Left renal cortex interstitium (tissue), 4 donors: ENCODE results near the gene TRIM25. TPM values are rescaled to one million over a fixed set of nuclear protein-coding genes. Genes with fewer than 3 reads are reported as not detected.
A peak's percentile ranks its signal among the peaks of the same experiment; 100 is the strongest.

Experiments
- DNase-seq, 4 donors: peaks; one replicate each; pipeline ENCODE4 v3.0.0-alpha.2; 2013; ENCODE audit warnings: low read depth in 4 of 4, low spot score in 2 of 4, missing footprints in 1 of 4
- polyA plus RNA-seq, 4 donors: library from polyadenylated mRNA; unstranded; fragments of 120-200 nt; gene quantifications; one replicate each; pipeline ENCODE4 v1.2.1, GENCODE V29; 2013; ENCODE audit not compliant: insufficient read length in 4 of 4

The TRIM25 gene
- polyA plus RNA-seq, 4 donors, result 26.1 to 34.0 (median 30.1) TPM

DNA sequence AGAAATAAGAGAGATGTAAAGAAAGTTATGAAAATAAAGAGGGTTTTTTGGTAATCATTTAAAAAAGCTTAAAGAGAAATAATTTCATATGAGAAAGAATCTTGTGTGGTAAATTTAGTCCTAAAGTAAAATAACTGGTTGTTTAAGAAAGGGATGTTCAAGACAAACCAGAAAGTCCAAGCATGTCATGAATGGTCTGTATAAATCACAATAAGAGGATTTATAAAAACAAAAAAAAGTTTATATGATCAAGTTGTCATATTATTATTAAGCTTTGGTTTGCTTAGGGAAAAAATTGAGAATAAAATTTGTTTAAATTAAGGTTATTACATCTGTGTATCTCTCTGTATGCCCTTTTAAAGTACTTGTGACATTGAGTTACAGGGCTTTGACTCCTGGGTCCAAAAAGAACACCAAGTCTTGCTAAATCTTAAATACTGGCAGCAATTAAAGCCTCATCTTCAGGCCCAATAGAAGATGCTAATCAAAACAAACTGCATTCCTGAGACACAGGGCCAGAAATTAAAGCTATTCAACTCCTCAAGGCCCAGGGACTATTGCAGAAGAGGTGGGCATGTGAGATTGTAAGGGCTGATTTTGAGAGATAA lies 15.6 kb upstream of the TRIM25 start:
- DNase-seq, result no peak

DNA sequence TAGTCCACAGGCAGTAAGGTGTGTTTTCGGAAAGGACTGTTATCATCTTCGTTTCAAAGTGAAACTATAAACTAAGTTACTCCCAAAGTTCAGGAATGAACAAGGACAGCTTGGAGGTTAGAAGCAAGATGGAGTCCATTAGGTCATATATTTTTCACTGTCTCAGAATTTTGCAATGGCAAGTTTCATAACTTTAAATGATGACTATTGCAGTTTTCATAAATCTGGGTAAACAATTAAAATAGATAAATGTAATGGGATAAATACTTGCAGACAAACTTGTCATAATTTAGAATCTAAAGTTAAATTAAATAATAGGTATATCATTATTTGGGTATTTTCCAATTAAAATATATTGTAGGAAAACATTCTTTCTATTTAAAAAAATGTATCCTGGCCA lies 14.7 kb upstream of the TRIM25 start:
- no peak for DNase-seq

DNA sequence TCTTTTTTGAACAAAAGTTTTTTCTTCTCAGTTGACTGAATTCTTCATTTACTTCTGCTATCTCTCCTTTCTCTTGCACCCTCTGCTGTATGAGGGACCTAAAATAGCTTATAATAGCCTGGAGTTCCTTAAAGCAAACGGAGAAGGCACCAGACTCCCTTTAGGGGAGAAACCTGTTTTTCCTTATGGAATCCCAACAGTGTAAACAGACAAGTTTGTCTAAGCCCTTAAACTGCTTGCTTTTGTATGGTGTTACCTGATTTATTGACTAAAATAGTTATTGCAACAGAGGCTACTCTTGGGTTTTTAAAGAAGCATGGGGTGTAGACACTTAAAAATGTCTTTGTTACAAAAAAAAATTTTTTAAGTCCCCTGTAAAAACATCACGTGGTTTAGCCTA lies 12.9 kb upstream of the TRIM25 start:
- DNase-seq, result no peak

DNA sequence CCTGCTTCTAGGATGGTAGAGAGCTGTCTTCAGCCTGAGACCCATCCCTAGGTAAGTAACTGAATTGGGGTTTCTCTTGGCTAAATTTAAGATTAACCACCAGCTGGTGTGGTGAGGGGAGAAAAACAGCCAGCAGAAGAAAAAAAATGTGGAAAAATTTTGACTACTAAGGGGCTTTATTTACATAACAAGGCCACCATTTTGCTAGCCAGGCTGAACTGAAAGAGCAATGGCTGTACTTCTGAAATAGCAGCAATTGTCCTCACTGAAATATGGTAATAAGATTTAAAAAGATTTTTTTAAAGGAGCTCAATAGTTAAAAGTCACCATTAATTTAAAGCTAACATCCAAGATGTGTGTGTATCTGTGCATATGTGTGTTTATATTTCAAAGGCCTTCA lies 12.4 kb upstream of the TRIM25 start:
- DNase-seq, result no peak

DNA sequence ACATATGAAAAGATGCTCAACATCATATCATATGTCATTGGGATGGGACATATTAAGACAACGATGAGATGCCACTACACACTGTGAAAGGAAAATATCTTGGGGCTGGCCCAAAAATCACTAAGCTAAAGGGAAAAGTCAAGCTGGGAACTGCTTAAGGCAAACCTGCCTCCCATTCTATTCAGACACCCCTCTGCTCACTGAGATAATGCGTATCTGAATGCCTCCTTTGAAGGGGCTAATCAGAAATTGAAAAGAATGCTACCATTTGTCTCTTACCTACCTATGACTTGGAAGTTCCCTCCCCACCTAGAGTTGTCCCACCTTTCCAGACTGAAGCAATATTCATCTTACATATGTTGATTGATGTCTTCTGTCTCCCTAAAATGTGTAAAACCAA lies 11.2 kb upstream of the TRIM25 start:
- DNase-seq, result no peak

DNA sequence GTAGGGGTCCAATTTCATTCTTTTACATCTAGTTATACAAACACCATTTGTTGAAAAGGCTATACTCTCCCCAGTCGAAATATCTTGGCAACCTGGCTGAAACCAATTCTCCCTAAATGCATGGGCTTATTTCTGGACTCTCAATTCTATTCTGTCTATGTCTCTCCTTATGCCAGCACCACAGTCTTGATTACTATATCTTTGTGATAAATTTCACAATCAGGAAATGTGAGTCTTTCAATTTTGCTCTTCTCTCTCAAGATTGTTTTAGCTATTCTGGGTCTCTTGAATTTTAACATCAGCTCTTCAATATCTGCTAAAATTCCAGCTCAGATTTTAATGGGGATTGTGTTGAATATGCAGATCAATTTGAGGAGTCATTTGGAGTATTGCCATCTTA lies 5.9 kb upstream of the TRIM25 start:
- no peak for DNase-seq

DNA sequence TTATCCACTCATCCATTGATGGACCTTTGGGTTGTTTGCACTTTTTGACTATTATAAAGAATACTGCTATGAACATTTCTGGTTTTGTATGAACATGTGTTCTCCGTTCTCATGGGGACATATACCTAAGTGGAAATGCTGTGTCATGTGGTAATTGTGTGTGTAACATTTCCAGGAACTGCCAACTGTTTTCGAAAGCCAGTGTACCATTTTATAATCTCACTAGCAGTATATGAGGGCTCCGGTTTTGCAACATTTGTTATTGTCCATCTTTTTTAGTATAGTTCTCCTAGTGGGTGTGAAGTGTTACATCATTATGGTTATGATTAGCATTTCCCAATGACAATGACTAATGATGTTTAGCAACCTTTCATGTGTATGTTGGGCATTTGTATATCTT lies 5.1 kb upstream of the TRIM25 start:
- no peak for DNase-seq

DNA sequence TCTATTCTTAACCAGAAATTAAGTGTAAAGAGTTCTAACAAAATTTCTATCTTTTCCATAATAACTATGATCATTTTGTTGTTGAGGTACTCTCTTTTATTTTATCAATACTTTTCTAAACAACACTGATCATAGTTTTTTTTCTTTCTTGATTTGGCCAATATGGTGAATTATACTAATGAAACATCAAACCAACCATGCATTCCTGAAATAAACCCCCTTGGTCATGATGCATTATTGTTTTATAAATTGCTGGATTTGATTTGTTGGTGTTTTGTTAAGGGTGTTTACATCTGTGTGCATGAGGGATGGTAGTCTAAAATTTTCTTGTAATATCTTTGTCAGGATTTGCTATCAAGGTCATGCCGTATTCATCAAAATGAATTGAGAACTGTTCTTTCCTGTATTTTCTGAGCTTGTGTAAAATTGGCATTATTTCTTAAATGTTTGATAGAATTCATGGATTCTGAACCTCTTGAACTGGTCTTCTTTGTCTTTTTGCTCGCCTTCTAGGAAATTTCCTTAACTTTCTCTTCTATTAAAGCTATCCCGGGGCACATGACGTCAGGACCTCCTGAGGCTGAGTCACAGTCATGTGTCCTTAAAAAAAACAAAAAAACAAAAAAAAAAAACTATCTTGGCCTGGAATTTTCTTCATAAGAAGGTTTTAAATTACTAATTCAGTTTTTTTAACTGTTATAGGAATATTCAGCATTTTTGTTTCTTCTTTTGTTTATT lies 3.9 kb upstream of the TRIM25 start:
- no peak for DNase-seq

DNA sequence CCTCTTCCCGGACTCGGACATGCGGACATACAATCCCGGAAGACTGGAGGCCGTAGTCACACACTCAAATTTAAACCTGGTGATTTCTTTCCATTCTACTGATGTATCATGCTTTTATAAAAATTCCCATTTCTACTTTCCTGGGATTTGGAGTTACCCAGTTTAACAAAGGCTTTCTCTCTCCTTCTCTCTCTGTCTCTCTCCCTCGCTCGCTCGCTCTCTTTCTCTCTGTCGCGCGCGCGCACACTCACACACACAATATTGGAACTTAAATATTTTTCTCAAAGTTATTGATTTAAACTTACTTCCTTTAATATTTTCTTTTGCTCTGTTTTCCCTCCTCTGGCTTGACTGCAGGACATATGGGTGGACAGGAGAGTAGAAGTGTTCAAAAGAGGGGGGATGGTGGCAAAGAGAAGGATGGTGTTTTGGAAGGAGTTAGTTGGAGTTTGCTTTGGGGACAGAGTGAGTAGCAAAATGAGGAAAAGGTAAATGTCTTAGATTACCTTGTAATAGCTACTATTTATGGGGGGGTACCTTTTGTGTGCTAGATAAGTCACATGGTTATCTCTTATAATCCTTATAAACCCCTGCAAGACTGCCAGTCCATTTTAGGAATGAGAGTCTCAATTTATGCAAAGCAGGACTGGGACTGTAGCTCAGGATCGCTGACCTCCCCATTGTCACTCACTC lies 878 bp upstream of the TRIM25 start:
- DNase-seq, result peak in 2 of 4 donors; percentile 16

DNA sequence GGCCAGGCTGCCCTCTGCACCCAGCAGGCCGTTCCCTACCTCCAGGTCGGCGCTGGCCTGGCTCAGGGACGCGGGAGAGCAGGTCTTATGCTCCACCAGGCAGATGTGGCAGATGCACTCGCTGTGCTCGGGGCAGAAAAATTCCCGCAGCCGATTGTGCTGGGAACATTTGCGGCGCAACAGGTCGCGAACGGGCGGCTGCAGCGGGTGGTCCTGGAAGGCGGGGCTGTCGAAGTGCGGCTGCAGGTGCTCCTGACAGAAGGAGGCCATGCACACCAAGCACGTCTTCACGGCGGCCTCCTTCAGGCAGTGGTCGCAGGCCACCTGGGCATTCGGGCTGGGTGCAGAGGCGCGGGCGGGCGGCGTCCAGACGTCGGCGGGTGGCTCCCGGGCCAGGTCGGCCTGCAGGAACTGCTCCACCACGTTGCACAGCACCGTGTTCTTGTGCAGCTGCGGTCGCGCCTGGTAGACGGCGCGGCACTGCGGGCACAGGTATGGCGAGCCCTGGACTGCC lies 439 bp downstream of the TRIM25 start:
- DNase-seq, result no peak

DNA sequence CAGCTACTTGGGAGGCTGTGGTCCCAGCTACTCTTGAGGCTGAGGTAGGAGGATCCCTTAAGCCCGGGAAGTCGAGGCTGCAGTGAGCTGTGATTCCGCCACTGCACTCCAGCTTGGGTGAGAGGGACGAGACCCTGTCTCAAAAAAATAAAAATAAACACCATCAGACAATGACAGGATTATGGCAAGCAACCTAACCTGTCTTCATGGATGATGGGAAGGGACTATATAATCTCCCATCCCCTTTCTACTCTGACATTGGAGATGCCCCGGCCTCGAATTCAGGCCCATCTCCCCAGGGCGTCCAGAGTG lies 893 bp downstream of the TRIM25 start:
- no peak for DNase-seq

DNA sequence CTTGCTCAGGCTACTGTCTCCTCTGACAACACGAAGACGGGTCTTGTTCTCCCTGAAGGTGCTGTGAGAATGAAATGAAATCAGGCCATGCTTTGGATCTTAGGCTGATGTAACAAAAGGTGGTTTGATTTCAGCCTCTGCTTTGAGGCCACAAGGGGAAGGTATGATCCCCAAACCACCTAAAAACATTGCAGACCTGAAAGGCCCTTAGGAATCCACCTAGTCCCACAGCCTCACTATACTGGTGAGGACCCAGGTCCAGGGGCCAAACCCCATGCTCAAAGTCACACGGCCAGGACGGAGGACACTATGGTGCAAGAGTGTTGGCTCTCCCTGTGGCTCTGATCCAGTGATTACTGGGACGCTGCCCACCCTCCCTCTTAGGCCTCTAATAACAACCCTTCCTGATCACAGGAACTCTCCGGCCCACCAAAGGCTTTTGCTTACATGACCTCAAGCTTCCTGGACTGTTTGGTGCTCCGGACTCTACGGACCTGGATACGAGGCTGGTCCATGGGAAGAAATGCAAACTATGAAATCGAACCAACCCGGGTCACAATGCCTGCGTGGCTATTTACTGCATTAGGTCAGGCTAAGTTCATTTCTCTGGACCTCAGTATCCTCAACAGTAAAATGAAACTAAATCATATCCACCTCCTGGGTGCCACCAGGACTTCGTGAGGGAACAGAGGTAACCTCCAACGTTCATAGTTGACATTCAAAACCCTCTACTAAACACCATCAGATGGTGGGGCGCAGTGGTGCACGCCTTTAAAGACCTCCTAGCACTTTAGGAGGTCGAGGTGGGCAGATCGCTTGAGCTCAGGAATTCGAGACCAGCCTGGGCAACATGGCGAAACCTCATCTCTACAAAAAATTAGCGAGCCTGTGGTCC lies 1.5 kb downstream of the TRIM25 start:
- DNase-seq, result no peak

DNA sequence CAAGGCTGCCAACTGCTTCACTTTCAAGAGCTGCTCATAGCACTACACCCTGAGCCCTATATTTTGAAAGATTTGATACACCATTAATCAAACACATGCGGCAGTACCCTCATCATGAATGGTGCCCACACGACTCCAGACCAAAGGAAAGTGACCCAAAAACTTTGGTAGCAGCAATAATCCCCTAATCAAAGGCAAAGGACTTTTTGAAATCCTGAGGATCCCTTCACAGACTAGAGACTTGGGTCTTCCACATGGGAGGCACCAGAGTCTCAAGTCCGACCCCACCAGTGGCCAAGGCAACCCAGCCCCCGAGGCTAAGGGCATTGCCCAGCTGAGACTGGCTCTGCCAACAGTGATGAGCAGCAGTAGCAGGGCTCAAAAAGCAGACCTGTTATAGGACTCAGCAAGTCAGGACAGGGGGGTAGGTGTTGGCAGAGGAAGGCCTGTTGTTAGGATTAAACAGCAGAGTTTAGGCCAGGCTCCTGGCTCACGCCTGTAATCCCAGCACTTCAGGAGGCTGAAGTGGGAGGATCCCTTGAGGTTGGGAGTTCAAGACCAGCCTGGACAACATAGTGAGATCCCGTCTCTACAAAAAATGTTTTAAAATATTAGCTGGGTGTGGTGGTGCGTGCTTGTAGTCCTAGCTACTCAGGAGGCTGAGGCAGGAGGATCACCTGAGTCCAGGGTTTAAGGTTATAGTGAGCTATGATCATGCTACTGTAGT lies 3.2 kb downstream of the TRIM25 start:
- no peak for DNase-seq

DNA sequence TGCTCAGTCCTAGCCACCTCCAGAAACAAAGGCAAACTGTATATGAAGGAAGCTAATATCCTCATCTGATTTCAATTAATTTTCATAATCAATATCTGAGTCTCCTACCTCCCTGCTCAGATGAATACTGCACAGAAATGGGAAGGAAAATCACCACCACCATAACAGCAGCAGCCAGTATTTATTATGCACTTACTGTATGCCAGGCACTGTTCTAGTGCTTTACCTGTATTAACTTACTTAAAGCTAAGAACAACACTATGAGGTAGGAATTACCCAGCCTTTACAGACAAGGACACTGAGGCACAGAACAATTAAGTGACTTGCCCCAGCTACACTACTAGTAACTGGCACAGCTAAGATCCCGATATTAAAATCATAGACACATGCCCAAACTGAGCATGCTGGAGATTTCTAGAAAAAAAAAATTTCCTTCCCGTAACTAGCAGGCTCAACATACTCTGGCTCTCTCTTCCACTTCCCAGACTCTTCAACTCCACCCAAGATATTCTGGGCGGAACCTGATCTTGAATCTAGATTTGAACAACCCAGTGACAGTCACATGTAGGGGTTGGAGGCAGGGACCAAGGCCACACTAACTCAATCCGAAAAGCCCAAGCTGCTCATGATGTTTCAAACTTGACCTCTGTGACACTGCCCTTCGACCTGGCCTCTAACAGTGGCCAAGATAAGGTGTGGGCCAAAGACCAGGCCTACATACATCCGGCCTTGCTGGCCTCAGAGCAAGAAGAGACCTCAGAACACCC lies 3.9 kb downstream of the TRIM25 start:
- DNase-seq, result no peak

DNA sequence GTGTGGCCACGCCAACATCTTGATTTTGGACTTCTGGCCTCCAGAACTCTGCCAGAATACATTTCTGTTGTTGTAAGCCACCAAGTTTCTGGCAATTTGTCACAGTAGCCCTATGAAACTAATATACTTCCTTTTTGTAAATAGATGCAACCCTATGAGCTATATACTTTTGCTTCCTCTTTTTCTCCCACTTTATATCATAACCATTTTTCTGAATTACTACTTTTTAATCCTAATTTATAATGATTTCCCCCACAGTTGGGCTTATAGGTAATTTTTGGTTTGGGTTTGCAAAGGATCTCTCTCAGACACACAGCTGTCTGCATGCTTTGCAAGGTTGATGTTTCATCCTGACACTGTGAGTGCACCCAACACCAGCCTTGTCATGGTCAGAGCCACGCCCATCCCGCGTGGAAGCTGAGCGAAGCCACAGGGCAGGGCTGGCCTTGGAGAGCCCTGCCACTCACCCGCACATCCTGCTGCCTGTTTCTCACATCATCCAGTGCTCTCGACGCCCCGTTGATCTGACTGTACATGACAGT lies 5.8 kb downstream of the TRIM25 start:
- DNase-seq, result no peak

DNA sequence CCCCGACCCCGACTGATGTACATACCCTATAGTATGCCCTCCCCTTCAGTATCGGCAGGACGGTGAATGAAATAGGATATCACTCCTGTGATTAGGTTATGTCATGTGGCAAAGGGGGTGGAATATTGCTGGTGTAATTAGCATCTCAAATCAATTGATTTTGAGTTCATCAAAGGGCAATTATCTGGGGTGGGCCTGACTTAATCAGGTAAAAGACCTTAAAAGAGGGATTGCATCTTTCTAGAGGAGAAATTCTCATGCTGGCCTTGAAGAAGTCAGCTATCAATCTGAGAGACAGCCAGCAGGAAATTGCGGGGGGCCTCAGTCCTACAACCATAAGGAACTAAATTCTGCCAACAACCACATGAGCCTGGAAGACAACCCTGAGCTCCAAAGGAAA lies 10.3 kb downstream of the TRIM25 start:
- no peak for DNase-seq

DNA sequence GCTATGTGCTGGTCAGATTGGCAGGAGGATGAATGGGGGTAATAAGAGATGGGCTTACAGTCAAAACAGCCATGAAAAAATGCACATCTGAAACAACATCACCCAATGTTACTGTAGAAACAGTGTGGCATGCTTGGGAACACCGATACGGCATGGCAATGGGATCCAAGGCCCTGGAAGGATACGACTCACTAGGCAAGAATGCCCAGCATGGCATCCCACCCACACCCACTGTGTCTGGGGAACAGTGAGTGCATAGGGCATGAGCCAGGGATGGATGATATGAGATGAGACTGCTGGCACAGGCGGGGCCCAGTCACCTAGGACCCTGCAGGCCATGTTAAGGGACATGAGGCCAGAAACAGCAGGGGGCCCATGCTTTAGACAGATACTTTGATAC lies 11.5 kb downstream of the TRIM25 start:
- no peak for DNase-seq

DNA sequence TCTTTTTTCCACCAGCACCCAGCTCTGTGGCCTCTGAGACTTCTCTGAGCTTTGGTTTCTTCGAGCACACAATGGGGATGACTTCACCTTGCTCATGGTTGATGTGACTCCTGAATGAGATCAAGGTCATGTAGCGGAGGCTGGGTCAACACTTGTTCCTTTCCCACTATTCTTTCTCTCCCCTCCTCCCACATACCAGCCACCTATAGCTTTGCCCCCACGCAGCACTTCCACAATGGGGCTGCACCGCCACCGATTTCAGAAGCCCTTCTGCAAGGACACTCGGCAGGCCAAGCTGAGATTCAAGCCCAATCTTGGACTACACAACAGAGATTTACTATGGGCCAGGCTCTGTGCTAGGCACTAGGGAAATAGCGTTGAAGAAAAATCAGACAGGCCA lies 14.4 kb downstream of the TRIM25 start:
- DNase-seq, result no peak

DNA sequence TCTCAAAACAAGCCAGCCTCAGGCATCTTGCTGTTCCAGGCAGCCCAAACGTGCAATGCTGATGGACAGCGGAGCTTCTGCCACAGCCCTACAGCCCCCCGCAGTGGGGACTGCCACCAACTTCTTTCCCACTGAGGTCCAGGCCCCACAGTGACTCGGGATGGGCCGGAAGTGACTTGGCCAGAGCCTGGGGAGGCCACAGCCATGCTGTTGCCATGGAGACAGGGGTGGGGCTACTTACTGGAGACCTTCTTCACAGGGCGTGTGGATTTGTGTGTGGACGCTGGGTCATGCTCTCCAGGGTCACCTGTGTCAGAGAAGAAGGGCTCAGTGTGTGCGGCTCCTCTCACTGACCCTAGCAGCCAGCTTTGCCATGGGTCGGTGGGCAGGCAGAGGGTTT lies 15.0 kb downstream of the TRIM25 start:
- no peak for DNase-seq
